HFF-Myc (cell line): ENCODE results near the gene CCNL1.
"Not testable (repeated sequence)": the region's sequence is repeated elsewhere in the genome, so short reads cannot be mapped to it uniquely, and the experiment has no call there.

Experiments used
- DNase-seq: peaks from one replicate; pipeline ENCODE4 v3.0.0-alpha.2; 2011; ENCODE audit warnings: low read depth; ENCODE audit errors: extremely low read depth
- H3K4me3 ChIP-seq: replicated peaks from 2 replicates; pipeline ENCODE4 v1.5.1; 2011; ENCODE audit warnings: low read depth, mild to moderate bottlenecking, control low read depth, low read length
- TF ChIP-seq, protein P1 (sequence below): IDR thresholded peaks from 2 replicates; pipeline ENCODE4 v1.5.1; 2012; ENCODE audit warnings: mild to moderate bottlenecking, low read depth, low read length, control low read depth; ENCODE audit errors: missing control alignments

The CCNL1 gene

GRCh38 chr3:157190380-157190872 is 30.5 kb upstream of the CCNL1 start:
- DNase-seq: no peak
- TF ChIP-seq, protein P1, sequence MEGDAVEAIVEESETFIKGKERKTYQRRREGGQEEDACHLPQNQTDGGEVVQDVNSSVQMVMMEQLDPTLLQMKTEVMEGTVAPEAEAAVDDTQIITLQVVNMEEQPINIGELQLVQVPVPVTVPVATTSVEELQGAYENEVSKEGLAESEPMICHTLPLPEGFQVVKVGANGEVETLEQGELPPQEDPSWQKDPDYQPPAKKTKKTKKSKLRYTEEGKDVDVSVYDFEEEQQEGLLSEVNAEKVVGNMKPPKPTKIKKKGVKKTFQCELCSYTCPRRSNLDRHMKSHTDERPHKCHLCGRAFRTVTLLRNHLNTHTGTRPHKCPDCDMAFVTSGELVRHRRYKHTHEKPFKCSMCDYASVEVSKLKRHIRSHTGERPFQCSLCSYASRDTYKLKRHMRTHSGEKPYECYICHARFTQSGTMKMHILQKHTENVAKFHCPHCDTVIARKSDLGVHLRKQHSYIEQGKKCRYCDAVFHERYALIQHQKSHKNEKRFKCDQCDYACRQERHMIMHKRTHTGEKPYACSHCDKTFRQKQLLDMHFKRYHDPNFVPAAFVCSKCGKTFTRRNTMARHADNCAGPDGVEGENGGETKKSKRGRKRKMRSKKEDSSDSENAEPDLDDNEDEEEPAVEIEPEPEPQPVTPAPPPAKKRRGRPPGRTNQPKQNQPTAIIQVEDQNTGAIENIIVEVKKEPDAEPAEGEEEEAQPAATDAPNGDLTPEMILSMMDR: no peak
- H3K4me3 ChIP-seq: no peak overlapping the region

DNA sequence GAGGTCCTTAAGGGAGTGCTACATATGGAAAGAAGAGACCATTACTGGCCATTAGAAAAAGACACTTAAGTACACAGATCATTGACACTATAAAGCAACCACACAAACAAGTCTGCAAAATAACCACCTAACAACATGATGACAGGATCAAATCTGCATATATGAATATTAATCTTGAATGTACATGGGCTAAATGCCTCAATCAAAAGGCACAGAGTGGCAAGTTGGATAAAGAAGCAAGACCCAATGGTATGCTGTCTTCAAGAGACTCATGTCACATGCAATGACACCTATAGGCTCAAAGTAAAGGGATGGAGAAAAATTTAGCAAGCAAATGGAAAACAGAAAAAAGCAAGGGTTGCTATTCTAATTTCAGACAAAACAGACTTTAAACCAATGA is 28.4 kb upstream of the CCNL1 start:
- DNase-seq: no peak
- H3K4me3 ChIP-seq: no peak overlapping the region
- TF ChIP-seq, protein P1: no peak

- TF ChIP-seq, protein P1: peak; percentile 16
- no peak for DNase-seq
- no peak overlapping the region for H3K4me3 ChIP-seq
Observed at GRCh38 chr3:157182879-157183278, 22.9 kb upstream of the CCNL1 start.

GRCh38 chr3:157180262-157180661 is 20.3 kb upstream of the CCNL1 start:
- no peak for DNase-seq
- TF ChIP-seq, protein P1: no peak
- H3K4me3 ChIP-seq: no peak overlapping the region

- DNase-seq: no peak
- no peak overlapping the region for H3K4me3 ChIP-seq
- TF ChIP-seq, protein P1: no peak
Observed at GRCh38 chr3:157179365-157179803, 19.4 kb upstream of the CCNL1 start.

- not testable (repeated sequence) for H3K4me3 ChIP-seq, DNase-seq
Observed at GRCh38 chr3:157178503-157179364, 18.8 kb upstream of the CCNL1 start.

GRCh38 chr3:157177801-157178453 is 18.0 kb upstream of the CCNL1 start:
- not testable (repeated sequence) for DNase-seq

More at GRCh38 chr3:157177801-157178453, 18.0 kb upstream of the CCNL1 start:
- not testable (repeated sequence) for H3K4me3 ChIP-seq
